Measurements from ENCODE around the gene MRTFB. TPM values are rescaled to one million over a fixed set of nuclear protein-coding genes. Genes with fewer than 3 reads are reported as not detected.

MRTFB gene
- total and polyA plus RNA-seq, 12 donors, result 4.1 to 41.8 (median 32.5) TPM

DNA sequence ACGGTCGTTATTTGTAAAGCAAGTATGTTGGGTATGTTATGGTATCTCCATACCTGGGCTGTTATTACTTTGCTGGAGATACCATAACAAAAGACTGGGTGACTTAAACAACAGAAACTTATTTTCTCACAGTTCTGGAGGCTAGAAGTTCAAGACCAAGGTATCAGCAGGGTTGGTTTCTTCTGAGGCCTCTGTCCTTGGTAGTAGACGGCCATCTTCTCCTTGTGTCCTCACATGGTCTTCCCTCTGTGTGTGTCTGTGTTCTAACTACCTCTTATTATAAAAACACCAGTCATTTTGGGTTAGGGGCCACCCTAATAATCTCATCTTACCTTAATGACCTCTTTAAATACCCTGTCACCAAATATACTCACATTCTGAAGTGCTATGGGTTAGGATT is 33.2 kb upstream of the MRTFB start:
- no peak overlapping the region for H3K27ac ChIP-seq
- peaks cover 0 to 21% (median 2%) of the 10 kb centered on the region in 9 donors for H3K4me1 ChIP-seq
- intact Hi-C loops (cut with DNase I), result no loop called here
- 98% methylated on average over 3 of the region's 3 CpGs for WGBS, 2 donors
- H3K9me3 ChIP-seq, result peaks cover 0 to 16% (median 4%) of the 10 kb centered on the region in 11 donors
- no peaks in the 10 kb centered on the region for H3K36me3 ChIP-seq
- ATAC-seq (no peak), DNase-seq (no peak)
- no peaks in the 10 kb centered on the region for H3K27me3 ChIP-seq
- no peak overlapping the region for H3K4me3 ChIP-seq
- TF ChIP-seq, protein P1, sequence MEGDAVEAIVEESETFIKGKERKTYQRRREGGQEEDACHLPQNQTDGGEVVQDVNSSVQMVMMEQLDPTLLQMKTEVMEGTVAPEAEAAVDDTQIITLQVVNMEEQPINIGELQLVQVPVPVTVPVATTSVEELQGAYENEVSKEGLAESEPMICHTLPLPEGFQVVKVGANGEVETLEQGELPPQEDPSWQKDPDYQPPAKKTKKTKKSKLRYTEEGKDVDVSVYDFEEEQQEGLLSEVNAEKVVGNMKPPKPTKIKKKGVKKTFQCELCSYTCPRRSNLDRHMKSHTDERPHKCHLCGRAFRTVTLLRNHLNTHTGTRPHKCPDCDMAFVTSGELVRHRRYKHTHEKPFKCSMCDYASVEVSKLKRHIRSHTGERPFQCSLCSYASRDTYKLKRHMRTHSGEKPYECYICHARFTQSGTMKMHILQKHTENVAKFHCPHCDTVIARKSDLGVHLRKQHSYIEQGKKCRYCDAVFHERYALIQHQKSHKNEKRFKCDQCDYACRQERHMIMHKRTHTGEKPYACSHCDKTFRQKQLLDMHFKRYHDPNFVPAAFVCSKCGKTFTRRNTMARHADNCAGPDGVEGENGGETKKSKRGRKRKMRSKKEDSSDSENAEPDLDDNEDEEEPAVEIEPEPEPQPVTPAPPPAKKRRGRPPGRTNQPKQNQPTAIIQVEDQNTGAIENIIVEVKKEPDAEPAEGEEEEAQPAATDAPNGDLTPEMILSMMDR (IDR thresholded peaks at IDR 0.05), result no peak

DNA sequence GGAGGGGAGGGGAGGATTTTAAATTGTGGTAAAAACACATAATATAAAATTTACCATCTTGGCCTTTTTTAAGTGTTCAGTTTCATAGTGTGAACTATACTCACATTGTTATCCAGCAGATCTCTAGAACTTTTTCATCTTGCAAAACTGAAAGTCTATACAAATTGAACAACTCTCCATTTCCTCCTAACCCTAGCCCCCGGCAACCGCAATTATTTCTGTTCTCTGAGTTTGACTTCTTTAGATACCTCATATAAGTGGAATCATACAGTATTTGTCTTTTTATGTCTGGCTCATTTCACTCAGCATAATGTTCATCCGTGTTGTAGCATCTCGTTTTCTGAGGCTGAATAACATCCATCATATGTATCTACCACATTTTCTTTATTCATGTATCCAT is 30.0 kb upstream of the MRTFB start:
- TF ChIP-seq, protein P1 (IDR thresholded peaks at IDR 0.05), result no peak
- Histone ChIP-seq H3K27me3 (no peaks in the 10 kb centered on the region), H3K4me3 (no peak overlapping the region), H3K9me3 (peaks cover 0 to 16% (median 4%) of the 10 kb centered on the region in 11 donors), H3K36me3 (no peaks in the 10 kb centered on the region), H3K27ac (no peak overlapping the region), H3K4me1 (peaks cover 0 to 30% (median 9%) of the 10 kb centered on the region in 9 donors)
- WGBS, 2 donors, result 78 to 86% methylated on average over 4 of the region's 4 CpGs
- intact Hi-C loops (cut with DNase I), result no loop called here
- ATAC-seq (no peak), DNase-seq (no peak)

DNA sequence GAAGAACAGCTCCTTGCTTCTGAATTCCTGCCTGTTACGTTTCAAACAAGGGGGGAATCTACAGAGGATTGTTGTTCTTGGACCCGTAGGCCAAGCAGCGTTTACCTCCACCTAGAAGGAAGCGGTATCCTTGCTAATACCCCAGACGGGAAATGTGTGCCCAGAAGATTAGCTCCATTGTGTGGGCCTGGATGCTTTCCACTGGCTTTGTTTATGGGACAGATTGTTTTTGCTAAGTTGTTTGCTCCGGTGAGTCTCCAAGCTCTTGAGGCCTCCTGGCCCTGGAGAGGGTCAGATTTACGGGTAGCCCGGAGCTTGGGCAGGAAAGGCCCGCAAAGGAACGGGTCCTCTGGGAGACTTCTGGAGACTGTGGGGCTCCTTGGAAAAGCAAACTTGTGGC is 28.4 kb upstream of the MRTFB start:
- Histone ChIP-seq H3K36me3 (no peaks in the 10 kb centered on the region), H3K4me3 (no peak overlapping the region), H3K27ac (peak overlapping the region in 9 of 10 donors; percentile 25 to 81 (median 56)), H3K27me3 (no peaks in the 10 kb centered on the region), H3K9me3 (peaks cover 0 to 16% (median 4%) of the 10 kb centered on the region in 11 donors), H3K4me1 (peaks cover 0 to 30% (median 9%) of the 10 kb centered on the region in 9 donors)
- peak; percentile 64 to 92 (median 86) for ATAC-seq
- TF ChIP-seq, protein P1 (IDR thresholded peaks at IDR 0.05), result no peak
- intact Hi-C loops (cut with DNase I), result no loop called here
- peak; percentile 17 to 47 for DNase-seq
- 44 to 46% methylated on average over 10 of the region's 10 CpGs for WGBS, 2 donors

DNA sequence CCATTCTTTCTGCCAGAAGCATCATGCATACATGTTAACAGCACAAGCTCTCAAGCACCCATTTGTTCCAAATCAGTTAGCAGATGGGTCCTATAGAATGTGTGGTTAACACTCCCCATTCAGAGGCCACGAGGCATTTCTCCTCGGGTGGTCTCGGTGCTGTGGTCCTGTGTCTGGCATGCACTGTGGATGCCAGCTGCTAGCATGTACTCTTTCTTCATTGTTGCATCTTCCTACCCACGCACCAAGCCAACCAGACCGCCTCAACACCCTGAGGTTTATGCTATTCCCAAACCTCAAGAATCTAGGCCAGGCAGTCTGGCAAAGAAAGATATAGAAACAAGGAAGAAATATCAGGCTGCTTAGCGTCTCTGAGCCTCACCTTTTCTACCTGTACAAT is 27.8 kb upstream of the MRTFB start:
- ATAC-seq, result no peak

More for the DNA sequence above, 27.8 kb upstream of the MRTFB start:
- Histone ChIP-seq H3K4me3 (no peak overlapping the region), H3K4me1 (peaks cover 0 to 30% (median 9%) of the 10 kb centered on the region in 9 donors), H3K36me3 (no peaks in the 10 kb centered on the region), H3K27ac (peak overlapping the region; percentile 21 to 81 (median 52)), H3K27me3 (no peaks in the 10 kb centered on the region), H3K9me3 (peaks cover 0 to 13% (median 4%) of the 10 kb centered on the region in 11 donors)
- WGBS, 2 donors, result 86 to 94% methylated on average over 6 of the region's 6 CpGs
- TF ChIP-seq, protein P1 (IDR thresholded peaks at IDR 0.05), result no peak
- DNase-seq, result no peak
- intact Hi-C loops (cut with DNase I), result no loop called here
